ENCODE measurements around the gene APAF1.
"Not testable (repeated sequence)": the region's sequence is repeated elsewhere in the genome, so short reads cannot be mapped to it uniquely, and the experiment has no call there.

Gene APAF1

GRCh38 chr12:98644712-98645571 is at the start of gene APAF1, which contains the start of gene IKBIP:
Gene APAF1, plus strand, starts transcription at chr12:98645290. Its CDS starts 3,070 bp downstream, at chr12:98648360.
Gene IKBIP, minus strand, starts transcription at chr12:98644788. Its CDS starts 87 bp downstream, at chr12:98644701.
- Histone ChIP-seq H3K36me3 (peaks cover 21% of the 10 kb centered on the region), H3K27ac (peak within 1 kb of the TSS; percentile 93), H3K4me3 (ENCODE audit: low read depth in 1 of 2, low read length in 1 of 2) (peak within 1 kb of the TSS; percentile 99), H3K9me3 (no peaks in the 10 kb centered on the region), H3K4me1 (ENCODE audit: control insufficient read depth in 1 of 2, insufficient read depth in 1 of 2, low read depth in 1 of 2, low read length in 1 of 2) (peaks cover 58 to 67% of the 10 kb centered on the region in 2 experiments), H3K27me3 (no peaks in the 10 kb centered on the region)
- TF ChIP-seq CTCF (IDR thresholded peaks at IDR 0.05), result no peak

- not testable (repeated sequence) for H3K9me3 ChIP-seq; H3K4me3 ChIP-seq (ENCODE audit: low read depth in 1 of 2, low read length in 1 of 2); H3K27me3 ChIP-seq
- Histone ChIP-seq H3K27ac (peak overlapping the region; percentile 2), H3K4me1 (ENCODE audit: control insufficient read depth in 1 of 2, insufficient read depth in 1 of 2, low read depth in 1 of 2, low read length in 1 of 2) (peaks cover 22 to 25% of the 10 kb centered on the region in 2 experiments), H3K36me3 (peaks cover 67% of the 10 kb centered on the region)
Measured at GRCh38 chr12:98597313-98597712, 47.8 kb upstream of the APAF1 start.

- Histone ChIP-seq H3K36me3 (peaks cover 74% of the 10 kb centered on the region), H3K27ac (no peak overlapping the region), H3K9me3 (no peaks in the 10 kb centered on the region), H3K4me1 (ENCODE audit: control insufficient read depth in 1 of 2, insufficient read depth in 1 of 2, low read depth in 1 of 2, low read length in 1 of 2) (peaks cover under 1 to 6% of the 10 kb centered on the region in 2 experiments), H3K27me3 (no peaks in the 10 kb centered on the region), H3K4me3 (ENCODE audit: low read depth in 1 of 2, low read length in 1 of 2) (no peak overlapping the region)
- no peak for TF ChIP-seq CTCF (IDR thresholded peaks at IDR 0.05)
Measured at GRCh38 chr12:98601924-98602323, 43.2 kb upstream of the APAF1 start.

GRCh38 chr12:98606359-98606988 is 38.6 kb upstream of the APAF1 start:
- Histone ChIP-seq H3K9me3 (no peaks in the 10 kb centered on the region), H3K27ac (peak overlapping the region; percentile 88), H3K4me3 (ENCODE audit: low read depth in 1 of 2, low read length in 1 of 2) (peak overlapping the region in 1 of 2 experiments; percentile 63), H3K36me3 (peaks cover 29% of the 10 kb centered on the region), H3K27me3 (no peaks in the 10 kb centered on the region), H3K4me1 (ENCODE audit: control insufficient read depth in 1 of 2, insufficient read depth in 1 of 2, low read depth in 1 of 2, low read length in 1 of 2) (peaks cover 24 to 28% of the 10 kb centered on the region in 2 experiments)
- no peak for TF ChIP-seq CTCF (IDR thresholded peaks at IDR 0.05)

- Histone ChIP-seq H3K27me3 (no peaks in the 10 kb centered on the region), H3K9me3 (no peaks in the 10 kb centered on the region), H3K36me3 (no peaks in the 10 kb centered on the region), H3K4me1 (ENCODE audit: control insufficient read depth in 1 of 2, insufficient read depth in 1 of 2, low read depth in 1 of 2, low read length in 1 of 2) (peaks cover 64 to 68% of the 10 kb centered on the region in 2 experiments), H3K27ac (no peak overlapping the region), H3K4me3 (ENCODE audit: low read depth in 1 of 2, low read length in 1 of 2) (no peak overlapping the region)
- TF ChIP-seq CTCF (IDR thresholded peaks at IDR 0.05), result no peak
Measured at GRCh38 chr12:98610596-98610995, 34.5 kb upstream of the APAF1 start.
